Measurements from ENCODE around the gene MRPS6. TPM values are rescaled to one million over a fixed set of nuclear protein-coding genes. Genes with fewer than 3 reads are reported as not detected.
A peak's percentile ranks its signal among the peaks of the same experiment; 100 is the strongest.

MRPS6 gene
- total RNA-seq, 4 donors from 2014 or later: 20.3 to 29.7 (median 22.7) TPM

DNA sequence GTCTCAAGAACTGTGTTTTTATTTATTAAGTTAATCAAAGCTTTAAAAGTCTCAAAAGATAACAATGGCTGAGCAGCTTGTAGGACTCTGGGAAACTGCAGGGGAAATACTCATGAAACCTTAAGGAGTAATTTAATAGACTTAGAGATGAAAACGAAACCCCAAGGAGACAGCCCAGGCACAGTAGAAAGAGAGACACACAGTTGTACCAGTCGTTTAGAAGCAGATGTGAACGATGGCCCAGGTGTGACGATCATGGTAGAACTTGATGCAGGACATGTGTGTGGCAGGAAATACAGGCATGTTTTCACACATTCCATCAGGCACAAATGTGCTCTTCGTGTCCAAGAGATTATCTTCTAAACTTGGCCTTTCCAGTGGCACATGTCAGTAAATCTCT, 21.2 kb upstream of the MRPS6 start:
- no peaks in the 10 kb centered on the region for H3K36me3 ChIP-seq
- H3K4me1 ChIP-seq: peaks cover 0 to 6% (median 2%) of the 10 kb centered on the region in 4 donors
- H3K4me3 ChIP-seq: no peak overlapping the region
- no peaks in the 10 kb centered on the region for H3K27me3 ChIP-seq
- no peak for DNase-seq
- TF ChIP-seq, protein P1, sequence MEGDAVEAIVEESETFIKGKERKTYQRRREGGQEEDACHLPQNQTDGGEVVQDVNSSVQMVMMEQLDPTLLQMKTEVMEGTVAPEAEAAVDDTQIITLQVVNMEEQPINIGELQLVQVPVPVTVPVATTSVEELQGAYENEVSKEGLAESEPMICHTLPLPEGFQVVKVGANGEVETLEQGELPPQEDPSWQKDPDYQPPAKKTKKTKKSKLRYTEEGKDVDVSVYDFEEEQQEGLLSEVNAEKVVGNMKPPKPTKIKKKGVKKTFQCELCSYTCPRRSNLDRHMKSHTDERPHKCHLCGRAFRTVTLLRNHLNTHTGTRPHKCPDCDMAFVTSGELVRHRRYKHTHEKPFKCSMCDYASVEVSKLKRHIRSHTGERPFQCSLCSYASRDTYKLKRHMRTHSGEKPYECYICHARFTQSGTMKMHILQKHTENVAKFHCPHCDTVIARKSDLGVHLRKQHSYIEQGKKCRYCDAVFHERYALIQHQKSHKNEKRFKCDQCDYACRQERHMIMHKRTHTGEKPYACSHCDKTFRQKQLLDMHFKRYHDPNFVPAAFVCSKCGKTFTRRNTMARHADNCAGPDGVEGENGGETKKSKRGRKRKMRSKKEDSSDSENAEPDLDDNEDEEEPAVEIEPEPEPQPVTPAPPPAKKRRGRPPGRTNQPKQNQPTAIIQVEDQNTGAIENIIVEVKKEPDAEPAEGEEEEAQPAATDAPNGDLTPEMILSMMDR (IDR thresholded peaks at IDR 0.05): no peak
- TF ChIP-seq POLR2A (IDR thresholded peaks at IDR 0.05): no peak
- no peak overlapping the region for H3K27ac ChIP-seq
- no peaks in the 10 kb centered on the region for H3K9me3 ChIP-seq

DNA sequence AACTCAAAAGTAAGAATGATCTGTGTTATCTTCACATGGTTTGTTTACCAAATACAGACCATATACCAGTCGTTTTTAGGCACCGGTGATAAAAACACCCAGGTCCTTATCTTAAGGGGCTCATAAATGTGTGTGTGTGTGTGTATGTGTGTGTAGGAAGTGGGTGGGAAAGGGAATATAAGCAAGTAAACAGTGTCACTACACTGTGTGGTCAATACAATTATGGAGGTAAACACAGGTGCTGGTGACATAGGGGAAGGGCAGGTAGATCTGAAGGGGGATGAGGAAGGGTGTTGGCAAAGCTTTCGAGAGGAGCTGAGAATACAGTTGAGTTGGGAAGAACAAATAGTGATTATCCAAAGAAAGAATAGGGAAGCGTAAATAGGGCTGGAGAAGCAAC, 19.1 kb upstream of the MRPS6 start:
- no peak for DNase-seq
- Histone ChIP-seq H3K4me1 (peaks cover 0 to 6% (median 2%) of the 10 kb centered on the region in 4 donors), H3K9me3 (no peaks in the 10 kb centered on the region), H3K27ac (no peak overlapping the region), H3K4me3 (no peak overlapping the region), H3K27me3 (no peaks in the 10 kb centered on the region), H3K36me3 (no peaks in the 10 kb centered on the region)
- TF ChIP-seq POLR2A (IDR thresholded peaks at IDR 0.05): no peak
- TF ChIP-seq, protein P1 (IDR thresholded peaks at IDR 0.05): no peak

DNA sequence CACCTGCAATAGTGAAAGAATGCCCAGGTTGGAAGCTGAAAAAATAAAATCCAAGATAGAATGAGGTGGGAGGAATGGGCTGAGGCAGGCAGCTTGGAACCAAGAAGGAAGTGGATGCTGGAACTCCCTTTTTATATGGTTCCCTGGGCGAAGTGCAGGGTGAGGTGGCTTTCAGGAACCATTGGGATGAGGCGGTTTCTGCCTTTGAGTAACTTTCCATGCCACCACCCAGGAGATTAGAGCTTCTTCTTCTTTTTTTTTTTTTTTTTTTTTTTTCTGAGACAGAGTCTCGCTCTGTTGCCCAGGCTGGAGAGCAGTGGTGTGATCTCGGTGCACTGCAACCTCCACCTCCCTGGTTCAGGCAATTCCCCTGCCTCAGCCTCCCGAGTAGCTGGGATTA, 17.8 kb upstream of the MRPS6 start:
- H3K36me3 ChIP-seq: no peaks in the 10 kb centered on the region
- TF ChIP-seq, protein P1 (IDR thresholded peaks at IDR 0.05): no peak
- TF ChIP-seq POLR2A (IDR thresholded peaks at IDR 0.05): peak in 1 of 2 donors; percentile 19
- no peaks in the 10 kb centered on the region for H3K27me3 ChIP-seq
- no peaks in the 10 kb centered on the region for H3K9me3 ChIP-seq
- H3K27ac ChIP-seq: peak overlapping the region in 3 of 4 donors; percentile 32 to 81 (median 48)
- peak in 1 of 3 donors; percentile 78 for DNase-seq
- H3K4me3 ChIP-seq: no peak overlapping the region
- peaks cover 0 to 6% (median 2%) of the 10 kb centered on the region in 4 donors for H3K4me1 ChIP-seq

DNA sequence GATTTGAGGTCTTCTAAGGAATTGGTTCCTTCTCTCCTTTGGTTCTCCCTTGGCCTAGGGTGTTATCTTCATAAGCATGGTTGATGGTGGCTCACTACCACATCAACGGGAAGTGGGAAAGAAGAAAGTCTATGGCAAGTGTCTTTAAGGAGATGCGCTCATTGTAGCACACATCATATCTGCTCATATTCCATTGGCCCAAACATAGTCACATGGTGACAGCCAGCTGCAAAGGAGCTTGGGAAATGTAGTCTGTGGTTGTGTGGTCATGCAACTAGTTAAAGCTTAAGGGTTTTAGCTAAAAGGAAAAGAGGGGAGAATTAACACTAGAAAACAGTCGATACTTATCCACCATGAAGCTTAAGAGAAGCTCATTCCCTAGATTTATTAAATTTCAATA, 11.4 kb upstream of the MRPS6 start:
- Histone ChIP-seq H3K4me1 (no peaks in the 10 kb centered on the region), H3K27me3 (no peaks in the 10 kb centered on the region), H3K4me3 (no peak overlapping the region), H3K36me3 (no peaks in the 10 kb centered on the region), H3K27ac (no peak overlapping the region), H3K9me3 (no peaks in the 10 kb centered on the region)
- no peak for TF ChIP-seq POLR2A (IDR thresholded peaks at IDR 0.05)
- TF ChIP-seq, protein P1 (IDR thresholded peaks at IDR 0.05): no peak
- no peak for DNase-seq

DNA sequence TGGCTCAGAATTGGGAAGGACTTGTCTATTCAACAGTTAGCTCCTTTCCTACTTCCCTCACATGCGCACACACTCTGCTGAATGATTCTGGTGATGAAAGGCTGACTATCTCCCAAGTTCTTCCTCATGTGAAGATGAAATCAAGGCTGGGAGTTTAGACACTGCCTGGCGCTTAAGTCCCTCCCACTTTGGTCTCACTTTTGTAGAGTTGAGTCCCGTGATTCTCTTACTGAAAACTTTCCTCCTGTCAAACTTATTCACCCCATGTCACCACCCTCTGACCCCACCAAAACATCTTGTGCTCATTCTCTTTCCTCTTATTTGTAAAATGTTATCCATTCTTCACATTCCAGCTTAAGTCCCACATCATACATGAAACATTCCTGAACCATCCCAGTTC, 8.4 kb upstream of the MRPS6 start:
- H3K4me3 ChIP-seq: no peak overlapping the region
- H3K36me3 ChIP-seq: no peaks in the 10 kb centered on the region
- DNase-seq: no peak
- H3K27ac ChIP-seq: no peak overlapping the region
- no peak for TF ChIP-seq POLR2A (IDR thresholded peaks at IDR 0.05)
- TF ChIP-seq, protein P1 (IDR thresholded peaks at IDR 0.05): no peak
- no peaks in the 10 kb centered on the region for H3K27me3 ChIP-seq
- H3K9me3 ChIP-seq: no peaks in the 10 kb centered on the region
- H3K4me1 ChIP-seq: no peaks in the 10 kb centered on the region

DNA sequence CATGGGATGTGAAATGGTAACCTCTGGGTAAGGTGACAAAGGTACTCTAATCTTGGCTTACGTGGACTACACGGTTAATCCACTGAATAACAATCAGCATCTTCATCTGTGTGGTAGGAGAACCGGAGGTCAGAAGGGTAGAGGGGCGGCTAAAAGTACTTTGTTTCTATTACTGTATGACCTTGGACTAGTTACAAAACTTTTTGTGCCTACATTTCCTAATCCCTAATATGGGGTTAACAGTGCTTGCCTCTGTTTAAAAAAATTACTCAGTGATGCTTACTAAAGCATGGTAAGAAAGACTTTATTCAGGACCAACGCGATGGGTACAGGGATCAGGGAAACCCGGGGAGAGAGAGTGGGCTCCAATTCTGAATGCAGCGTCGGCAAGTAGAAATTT, 1.7 kb upstream of the MRPS6 start:
- Histone ChIP-seq H3K36me3 (no peaks in the 10 kb centered on the region), H3K4me1 (peaks cover 0 to 15% (median 3%) of the 10 kb centered on the region in 4 donors), H3K27me3 (no peaks in the 10 kb centered on the region), H3K27ac (no peak overlapping the region), H3K9me3 (no peaks in the 10 kb centered on the region), H3K4me3 (no peak overlapping the region)
- DNase-seq: no peak
- TF ChIP-seq POLR2A (IDR thresholded peaks at IDR 0.05): no peak
- TF ChIP-seq, protein P1 (IDR thresholded peaks at IDR 0.05): no peak

All from Peyer's patch (tissue), 4 donors.